ENCODE results near the gene RND3. TPM values are rescaled to one million over a fixed set of nuclear protein-coding genes. Genes with fewer than 3 reads are reported as not detected.

Gene RND3
- total and polyA plus RNA-seq, 2 experiments from 2014 or later = 3.3 to 4.2 TPM

DNA sequence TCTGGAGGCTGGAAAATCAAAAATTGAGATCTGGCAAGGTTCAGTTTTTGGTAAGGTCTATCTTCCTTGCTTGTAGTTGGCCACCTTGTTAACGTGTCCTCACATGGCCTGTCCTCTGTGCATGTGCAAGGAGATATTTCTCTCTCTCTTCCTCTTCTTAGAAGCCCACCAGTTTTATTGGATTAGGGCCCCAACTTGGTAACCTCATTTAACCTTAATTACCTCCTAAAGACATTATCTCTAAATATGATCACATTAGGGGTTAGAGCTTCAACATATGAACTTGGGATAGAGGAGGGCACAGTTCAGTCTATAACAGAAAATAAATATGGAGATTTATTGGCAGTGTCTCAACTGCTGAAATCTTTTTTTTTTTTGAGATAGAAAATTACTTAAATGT lies 19.6 kb upstream of the RND3 start:
- no peak overlapping the region for H3K27ac ChIP-seq
- no peaks in the 10 kb centered on the region for H3K27me3 ChIP-seq
- no peaks in the 10 kb centered on the region for H3K36me3 ChIP-seq
- no peak overlapping the region for H3K4me3 ChIP-seq
- H3K4me1 ChIP-seq (ENCODE audit: low read depth) = peaks cover 26% of the 10 kb centered on the region
- TF ChIP-seq, protein P1, sequence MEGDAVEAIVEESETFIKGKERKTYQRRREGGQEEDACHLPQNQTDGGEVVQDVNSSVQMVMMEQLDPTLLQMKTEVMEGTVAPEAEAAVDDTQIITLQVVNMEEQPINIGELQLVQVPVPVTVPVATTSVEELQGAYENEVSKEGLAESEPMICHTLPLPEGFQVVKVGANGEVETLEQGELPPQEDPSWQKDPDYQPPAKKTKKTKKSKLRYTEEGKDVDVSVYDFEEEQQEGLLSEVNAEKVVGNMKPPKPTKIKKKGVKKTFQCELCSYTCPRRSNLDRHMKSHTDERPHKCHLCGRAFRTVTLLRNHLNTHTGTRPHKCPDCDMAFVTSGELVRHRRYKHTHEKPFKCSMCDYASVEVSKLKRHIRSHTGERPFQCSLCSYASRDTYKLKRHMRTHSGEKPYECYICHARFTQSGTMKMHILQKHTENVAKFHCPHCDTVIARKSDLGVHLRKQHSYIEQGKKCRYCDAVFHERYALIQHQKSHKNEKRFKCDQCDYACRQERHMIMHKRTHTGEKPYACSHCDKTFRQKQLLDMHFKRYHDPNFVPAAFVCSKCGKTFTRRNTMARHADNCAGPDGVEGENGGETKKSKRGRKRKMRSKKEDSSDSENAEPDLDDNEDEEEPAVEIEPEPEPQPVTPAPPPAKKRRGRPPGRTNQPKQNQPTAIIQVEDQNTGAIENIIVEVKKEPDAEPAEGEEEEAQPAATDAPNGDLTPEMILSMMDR (IDR thresholded peaks at IDR 0.05; ENCODE audit: low read depth, low read length) = no peak
- no peak for DNase-seq (ENCODE audit: low read depth in 1 of 2, low spot score in 1 of 2)
- H3K9me3 ChIP-seq (ENCODE audit: low read depth) = no peaks in the 10 kb centered on the region

DNA sequence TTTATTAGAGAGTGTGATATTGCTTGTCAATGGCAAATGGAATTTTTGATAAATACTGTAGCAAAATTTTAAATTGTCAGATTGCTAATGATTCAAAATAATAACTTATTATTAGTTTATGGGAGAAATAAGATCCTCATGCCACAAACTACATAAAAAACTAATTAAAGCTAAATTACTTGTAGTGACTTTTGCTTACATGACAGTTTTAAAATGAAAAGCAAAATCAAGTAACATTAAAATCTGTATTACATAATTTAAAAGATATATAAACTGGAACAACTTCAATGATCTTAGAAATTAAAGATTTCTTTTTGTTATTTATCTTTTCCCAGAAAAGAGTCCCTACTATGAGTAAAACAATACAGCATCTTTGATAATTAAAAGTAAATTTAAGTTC lies 17.7 kb upstream of the RND3 start:
- H3K27me3 ChIP-seq = no peaks in the 10 kb centered on the region
- no peaks in the 10 kb centered on the region for H3K9me3 ChIP-seq (ENCODE audit: low read depth)
- H3K27ac ChIP-seq = no peak overlapping the region
- peaks cover 26% of the 10 kb centered on the region for H3K4me1 ChIP-seq (ENCODE audit: low read depth)
- no peak for DNase-seq (ENCODE audit: low read depth in 1 of 2, low spot score in 1 of 2)
- no peak overlapping the region for H3K4me3 ChIP-seq
- TF ChIP-seq, protein P1 (IDR thresholded peaks at IDR 0.05; ENCODE audit: low read depth, low read length) = no peak
- H3K36me3 ChIP-seq = no peaks in the 10 kb centered on the region

DNA sequence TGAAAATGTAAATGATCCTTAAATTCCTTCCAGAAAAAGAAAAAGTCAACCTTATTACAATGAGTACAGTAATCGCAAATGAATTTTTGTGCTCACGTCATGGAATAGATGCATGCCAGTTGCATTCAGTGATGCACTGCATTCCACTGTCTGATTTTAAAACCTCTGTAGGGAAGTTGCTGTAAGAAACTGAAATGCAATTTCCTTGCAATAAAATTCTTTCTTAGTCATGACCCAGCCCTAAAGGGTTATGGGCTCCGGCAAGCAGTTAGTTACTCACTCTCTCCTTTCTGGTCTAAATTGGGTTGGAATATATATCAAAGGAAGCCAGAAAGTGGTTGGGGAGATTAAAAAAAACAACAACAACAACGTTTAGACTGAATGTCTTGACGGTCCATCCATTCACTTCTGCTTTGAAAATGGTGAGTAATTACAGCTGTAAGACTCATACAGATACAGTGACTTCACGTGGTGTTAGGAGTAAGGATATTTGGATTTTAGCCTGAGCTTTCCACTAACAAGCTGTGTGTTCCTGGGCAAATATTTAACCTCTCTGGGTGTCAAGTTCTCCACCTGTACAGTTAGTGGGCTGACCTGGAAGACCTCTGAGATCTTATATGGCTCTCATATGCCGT lies 8.6 kb upstream of the RND3 start:
- Histone ChIP-seq H3K36me3 (no peaks in the 10 kb centered on the region), H3K4me3 (no peak overlapping the region), H3K9me3 (ENCODE audit: low read depth) (no peaks in the 10 kb centered on the region), H3K27me3 (no peaks in the 10 kb centered on the region), H3K27ac (no peak overlapping the region), H3K4me1 (ENCODE audit: low read depth) (no peaks in the 10 kb centered on the region)
- TF ChIP-seq, protein P1 (IDR thresholded peaks at IDR 0.05; ENCODE audit: low read depth, low read length) = no peak
- peak in 1 of 2 donors; percentile 93 for DNase-seq (ENCODE audit: low read depth in 1 of 2, low spot score in 1 of 2)

DNA sequence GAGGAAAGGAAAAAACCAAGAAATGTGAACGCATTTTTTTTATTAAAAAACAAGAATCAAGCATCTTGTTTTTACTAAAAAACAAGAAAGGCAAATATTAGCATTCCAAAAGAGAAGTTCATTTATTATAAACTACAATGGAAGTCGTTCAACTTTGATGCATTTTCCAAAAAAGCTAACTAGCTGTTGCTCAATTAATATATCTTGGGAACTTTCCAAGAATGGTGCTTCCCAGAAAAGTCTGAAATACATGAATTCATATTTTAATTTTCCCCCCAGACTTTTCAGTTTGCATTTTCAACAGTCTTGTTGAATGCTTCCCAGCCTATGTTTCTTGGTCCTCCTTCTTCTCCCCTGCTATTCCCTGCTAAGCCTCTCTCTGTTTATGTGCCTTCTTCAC lies 7.5 kb upstream of the RND3 start:
- H3K27me3 ChIP-seq = no peaks in the 10 kb centered on the region
- TF ChIP-seq, protein P1 (IDR thresholded peaks at IDR 0.05; ENCODE audit: low read depth, low read length) = no peak
- H3K4me3 ChIP-seq = no peak overlapping the region
- H3K9me3 ChIP-seq (ENCODE audit: low read depth) = no peaks in the 10 kb centered on the region
- H3K36me3 ChIP-seq = no peaks in the 10 kb centered on the region
- DNase-seq (ENCODE audit: low read depth in 1 of 2, low spot score in 1 of 2) = no peak
- H3K27ac ChIP-seq = no peak overlapping the region
- H3K4me1 ChIP-seq (ENCODE audit: low read depth) = no peaks in the 10 kb centered on the region

DNA sequence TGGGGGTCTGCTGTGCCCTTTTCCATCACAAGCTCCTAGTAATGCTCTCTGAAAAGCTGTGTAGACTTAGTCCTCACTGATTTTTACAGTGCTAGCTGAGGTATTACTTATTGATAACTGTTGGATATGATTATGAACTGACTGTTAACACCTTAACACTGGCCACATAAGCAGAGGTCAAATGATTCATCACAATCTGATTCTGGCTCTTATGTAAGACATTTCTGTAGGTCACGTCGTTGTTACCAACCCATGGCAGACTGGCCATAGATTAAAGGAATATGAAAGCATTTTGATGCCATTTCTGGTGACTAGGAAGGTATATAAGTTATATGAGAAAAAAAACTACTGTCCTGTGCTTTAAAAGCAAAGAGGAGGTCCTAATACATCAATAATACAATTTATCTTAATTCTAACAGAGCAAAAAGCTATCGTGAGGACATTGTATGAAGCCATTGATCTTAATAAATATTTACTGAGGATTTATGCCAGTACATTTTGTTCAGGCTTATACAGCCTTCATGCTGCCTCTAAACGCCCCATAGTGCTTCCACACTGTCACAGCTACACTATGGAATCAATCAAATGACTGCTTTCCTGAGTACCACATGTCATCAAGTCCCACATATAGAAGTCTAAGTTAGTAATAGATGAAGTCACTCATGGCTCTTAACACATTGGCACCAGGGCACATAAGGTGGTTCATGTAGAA lies 6.9 kb upstream of the RND3 start:
- H3K4me1 ChIP-seq (ENCODE audit: low read depth) = no peaks in the 10 kb centered on the region
- no peaks in the 10 kb centered on the region for H3K27me3 ChIP-seq
- H3K4me3 ChIP-seq = no peak overlapping the region
- H3K36me3 ChIP-seq = no peaks in the 10 kb centered on the region
- no peak overlapping the region for H3K27ac ChIP-seq
- DNase-seq (ENCODE audit: low read depth in 1 of 2, low spot score in 1 of 2) = no peak
- H3K9me3 ChIP-seq (ENCODE audit: low read depth) = no peaks in the 10 kb centered on the region
- TF ChIP-seq, protein P1 (IDR thresholded peaks at IDR 0.05; ENCODE audit: low read depth, low read length) = no peak

Measured in cardiac muscle cell (in vitro differentiated cells and primary cell).